Breast epithelium (tissue), 3 donors: ENCODE results near the gene DXO.
A peak's percentile ranks its signal among the peaks of the same experiment; 100 is the strongest.

ENCODE experiments used
- CTCF ChIP-seq, 3 donors: fragments of 450-650 bp; IDR thresholded peaks; one replicate each; pipeline ENCODE4 v1.5.1; 2016 to 2017; ENCODE audit warnings: antibody characterized with exemption in 3 of 3, mild to moderate bottlenecking in 3 of 3, moderate library complexity in 3 of 3
- POLR2AphosphoS5 ChIP-seq, 3 donors: sonication (generic); formaldehyde crosslinking; IDR thresholded peaks; one replicate each; pipeline ENCODE4 v1.6.1; 2017; ENCODE audit warnings: antibody characterized with exemption in 3 of 3

DNA sequence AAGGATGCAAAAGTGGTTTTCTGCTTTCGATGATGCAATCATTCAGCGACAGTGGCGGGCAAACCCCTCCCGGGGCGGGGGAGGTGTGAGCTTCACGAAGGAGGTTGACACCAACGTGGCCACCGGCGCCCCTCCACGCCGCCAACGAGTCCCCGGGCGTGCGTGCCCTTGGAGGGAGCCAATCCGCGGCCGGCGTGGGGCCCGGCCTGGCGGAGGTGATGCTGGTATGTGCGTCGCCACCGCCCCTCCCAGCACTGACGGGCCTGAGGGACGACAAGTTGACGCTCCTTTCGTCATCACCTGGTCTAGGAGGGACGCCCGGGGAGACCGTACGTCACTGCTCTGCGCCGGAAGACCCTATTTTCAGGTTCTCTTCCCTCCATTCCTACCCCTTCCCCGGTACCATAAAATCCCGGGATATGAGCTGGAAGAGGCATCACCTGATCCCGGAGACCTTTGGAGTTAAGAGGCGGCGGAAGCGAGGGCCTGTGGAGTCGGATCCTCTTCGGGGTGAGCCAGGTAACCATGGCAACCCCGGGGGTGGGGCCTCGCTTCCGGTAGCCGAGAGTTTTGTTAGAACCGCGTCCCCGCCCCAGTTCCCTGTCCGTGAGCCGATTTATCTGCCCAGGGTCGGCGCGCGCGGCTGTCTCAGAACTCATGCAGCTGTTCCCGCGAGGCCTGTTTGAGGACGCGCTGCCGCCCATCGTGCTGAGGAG lies at the start of gene DXO:
- TF ChIP-seq POLR2AphosphoS5 (IDR thresholded peaks at IDR 0.05): peak; percentile 92 to 97 (median 93)
- peak in 1 of 3 donors; percentile 13 for TF ChIP-seq CTCF (IDR thresholded peaks at IDR 0.05)
